Uterus (tissue), 2 donors: ENCODE results near the gene PPIP5K2.

Experiments
- POLR2A ChIP-seq, 2 donors: fragments of 450-650 bp; IDR thresholded peaks; one replicate each; pipeline ENCODE4 v1.6.1; 2016; ENCODE audit warnings: antibody characterized with exemption in 2 of 2, mild to moderate bottlenecking in 1 of 2, moderate library complexity in 1 of 2
- TF ChIP-seq, protein P1 (sequence below), 4 experiments: fragments of 200-600 bp in 2 of 4; fragments of 450-650 bp in 2 of 4; sonication (generic) in 2 of 4; IDR thresholded peaks; one replicate each; pipeline ENCODE4 v1.5.1; 2016 to 2019; ENCODE audit warnings: antibody characterized with exemption in 4 of 4, mild to moderate bottlenecking in 2 of 4, moderate library complexity in 1 of 4

DNA sequence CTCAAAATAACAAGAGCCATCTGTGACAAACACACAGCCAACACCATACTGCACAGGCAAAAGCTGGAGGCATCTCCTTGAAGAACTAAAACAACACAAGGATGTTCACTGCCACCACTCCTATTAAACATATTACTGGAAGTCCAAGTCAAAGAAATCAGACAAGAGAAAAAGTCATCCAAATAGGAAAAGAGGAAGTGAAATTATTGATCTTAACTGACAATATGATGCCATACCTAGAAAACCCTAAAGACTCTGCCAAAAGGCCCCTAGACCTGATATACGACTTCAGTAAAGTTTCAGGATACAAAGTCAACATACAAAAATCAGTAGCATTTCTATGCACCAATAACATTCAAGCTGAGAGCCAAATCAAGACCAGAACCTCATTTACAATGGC lies 108.5 kb downstream of the PPIP5K2 start:
- TF ChIP-seq, protein P1, sequence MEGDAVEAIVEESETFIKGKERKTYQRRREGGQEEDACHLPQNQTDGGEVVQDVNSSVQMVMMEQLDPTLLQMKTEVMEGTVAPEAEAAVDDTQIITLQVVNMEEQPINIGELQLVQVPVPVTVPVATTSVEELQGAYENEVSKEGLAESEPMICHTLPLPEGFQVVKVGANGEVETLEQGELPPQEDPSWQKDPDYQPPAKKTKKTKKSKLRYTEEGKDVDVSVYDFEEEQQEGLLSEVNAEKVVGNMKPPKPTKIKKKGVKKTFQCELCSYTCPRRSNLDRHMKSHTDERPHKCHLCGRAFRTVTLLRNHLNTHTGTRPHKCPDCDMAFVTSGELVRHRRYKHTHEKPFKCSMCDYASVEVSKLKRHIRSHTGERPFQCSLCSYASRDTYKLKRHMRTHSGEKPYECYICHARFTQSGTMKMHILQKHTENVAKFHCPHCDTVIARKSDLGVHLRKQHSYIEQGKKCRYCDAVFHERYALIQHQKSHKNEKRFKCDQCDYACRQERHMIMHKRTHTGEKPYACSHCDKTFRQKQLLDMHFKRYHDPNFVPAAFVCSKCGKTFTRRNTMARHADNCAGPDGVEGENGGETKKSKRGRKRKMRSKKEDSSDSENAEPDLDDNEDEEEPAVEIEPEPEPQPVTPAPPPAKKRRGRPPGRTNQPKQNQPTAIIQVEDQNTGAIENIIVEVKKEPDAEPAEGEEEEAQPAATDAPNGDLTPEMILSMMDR (IDR thresholded peaks at IDR 0.05): no peak
- no peak for TF ChIP-seq POLR2A (IDR thresholded peaks at IDR 0.05)
